Body of pancreas (tissue), 4 donors: ENCODE measurements around the gene HNRNPA2B1. TPM values are rescaled to one million over a fixed set of nuclear protein-coding genes. Genes with fewer than 3 reads are reported as not detected.

Experiments
- ATAC-seq: fragments of 150-250 bp; one replicate; pipeline ENCODE4 v1.9.1; 2016
- DNase-seq, 4 donors: peaks; one replicate each; pipeline ENCODE4 v3.0.0-alpha.2; 2019
- H3K27ac ChIP-seq, 4 donors: fragments of 200-600 bp; sonication (generic); 1 replicate in 3 of 4; 2 replicates in 1 of 4; pipeline versions ENCODE4 v1.5.1 to v1.6.1; 2016 to 2019; ENCODE audit warnings: mild to moderate bottlenecking in 1 of 4, mixed read lengths in 1 of 4, moderate library complexity in 1 of 4
- H3K27me3 ChIP-seq, 2 donors: fragments of 200-600 bp; sonication (generic); one replicate each; pipeline ENCODE4 v1.6.0; 2016; ENCODE audit warnings: mild to moderate bottlenecking in 1 of 2
- H3K36me3 ChIP-seq, 2 donors: fragments of 200-600 bp; sonication (generic); replicated peaks in 1 of 2; 2 replicates each; pipeline ENCODE4 v1.5.1; 2016; ENCODE audit warnings: low read depth in 2 of 2; ENCODE audit not compliant: insufficient read depth in 1 of 2
- H3K4me1 ChIP-seq: fragments of 200-600 bp; sonication (generic); one replicate; pipeline ENCODE4 v1.6.0; 2016
- H3K4me3 ChIP-seq, 2 donors: fragments of 200-600 bp; sonication (generic); 1 replicate in 1 of 2; 2 replicates in 1 of 2; pipeline ENCODE4 v1.5.1; 2016 to 2019
- H3K9me3 ChIP-seq, 3 donors: fragments of 200-600 bp; sonication (generic); 1 replicate in 2 of 3; 2 replicates in 1 of 3; pipeline ENCODE4 v1.5.1; 2016
- POLR2A ChIP-seq, 3 donors: fragments of 450-650 bp; IDR thresholded peaks; one replicate each; pipeline ENCODE4 v1.6.1; 2016; ENCODE audit warnings: antibody characterized with exemption in 3 of 3, mild to moderate bottlenecking in 2 of 3
- WGBS, 2 donors: methylation state at CpG; one replicate each; pipeline ENCODE4 v1.1.5; 2017; 5-methylcytosine and 5-hydroxymethylcytosine counted together
- intact Hi-C: fragments of 100-400 bp; cut with DNase I; formaldehyde crosslinking; loops from one replicate; pipeline ENCODE4 v1.15.1; 2023
- total RNA-seq, 2 donors: library from RNA; depleted of rRNA; stranded (reverse); fragments of >200 nt; gene quantifications; one replicate each; pipeline ENCODE4 v1.1.0, GENCODE V29; 2016
- TF ChIP-seq, protein P1 (sequence below), 7 experiments: fragments of 450-650 bp in 4 of 7; fragments of 200-600 bp in 3 of 7; sonication (generic) in 3 of 7; IDR thresholded peaks; one replicate each; pipeline ENCODE4 v1.5.1; 2016 to 2019; ENCODE audit warnings: antibody characterized with exemption in 7 of 7

The HNRNPA2B1 gene
- total RNA-seq, 2 donors from 2014 or later = 158 to 306 TPM

DNA sequence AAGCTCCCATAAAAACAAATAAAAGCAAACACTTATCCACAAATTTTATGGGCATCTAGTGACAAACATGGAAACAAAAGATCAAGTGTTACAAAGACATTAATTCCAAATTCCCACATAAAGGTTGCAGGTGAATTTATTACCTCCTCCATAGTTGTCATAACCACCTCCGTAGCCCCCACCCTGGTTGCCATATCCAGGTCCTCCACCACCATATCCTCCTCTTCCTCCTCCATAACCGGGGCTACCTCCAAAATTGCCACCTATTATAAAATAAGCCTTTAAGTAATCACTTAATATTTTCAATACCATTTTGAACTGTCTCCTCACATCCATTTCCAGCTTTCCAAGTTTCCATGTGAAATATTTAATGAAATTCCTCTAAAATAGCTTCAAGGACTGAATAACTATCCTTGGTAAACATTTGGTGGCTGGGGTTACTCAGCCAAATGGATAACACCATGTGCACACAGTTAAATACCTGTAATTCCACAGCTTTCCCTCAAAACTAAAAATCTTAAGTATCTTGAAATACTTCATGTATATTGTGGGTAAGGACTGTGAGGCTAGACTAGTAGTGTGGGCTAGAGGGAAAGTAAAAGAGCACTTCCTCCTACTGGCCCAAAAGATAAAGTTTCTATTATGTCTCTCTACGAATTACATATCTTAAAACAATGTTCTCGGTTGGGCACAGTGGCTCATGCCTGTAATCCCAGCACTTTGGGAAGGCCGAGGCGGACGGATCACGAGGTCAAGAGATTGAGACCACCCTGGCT is 6.9 kb downstream of the HNRNPA2B1 start:
- DNase-seq (no peak), ATAC-seq (no peak)
- H3K9me3 ChIP-seq = no peaks in the 10 kb centered on the region
- no peak overlapping the region for H3K4me3 ChIP-seq
- whole genome bisulfite sequencing, 2 donors = 54 to 70% methylated on average over 8 of the region's 8 CpGs
- no peaks in the 10 kb centered on the region for H3K27me3 ChIP-seq
- peaks cover 20 to 66% of the 10 kb centered on the region in 2 donors for H3K36me3 ChIP-seq
- intact Hi-C loops = no loop called here
- TF ChIP-seq POLR2A (IDR thresholded peaks at IDR 0.05) = no peak
- TF ChIP-seq, protein P1, sequence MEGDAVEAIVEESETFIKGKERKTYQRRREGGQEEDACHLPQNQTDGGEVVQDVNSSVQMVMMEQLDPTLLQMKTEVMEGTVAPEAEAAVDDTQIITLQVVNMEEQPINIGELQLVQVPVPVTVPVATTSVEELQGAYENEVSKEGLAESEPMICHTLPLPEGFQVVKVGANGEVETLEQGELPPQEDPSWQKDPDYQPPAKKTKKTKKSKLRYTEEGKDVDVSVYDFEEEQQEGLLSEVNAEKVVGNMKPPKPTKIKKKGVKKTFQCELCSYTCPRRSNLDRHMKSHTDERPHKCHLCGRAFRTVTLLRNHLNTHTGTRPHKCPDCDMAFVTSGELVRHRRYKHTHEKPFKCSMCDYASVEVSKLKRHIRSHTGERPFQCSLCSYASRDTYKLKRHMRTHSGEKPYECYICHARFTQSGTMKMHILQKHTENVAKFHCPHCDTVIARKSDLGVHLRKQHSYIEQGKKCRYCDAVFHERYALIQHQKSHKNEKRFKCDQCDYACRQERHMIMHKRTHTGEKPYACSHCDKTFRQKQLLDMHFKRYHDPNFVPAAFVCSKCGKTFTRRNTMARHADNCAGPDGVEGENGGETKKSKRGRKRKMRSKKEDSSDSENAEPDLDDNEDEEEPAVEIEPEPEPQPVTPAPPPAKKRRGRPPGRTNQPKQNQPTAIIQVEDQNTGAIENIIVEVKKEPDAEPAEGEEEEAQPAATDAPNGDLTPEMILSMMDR (IDR thresholded peaks at IDR 0.05) = no peak
- peak overlapping the region in 1 of 4 donors; percentile 48 for H3K27ac ChIP-seq
- peaks cover 83% of the 10 kb centered on the region for H3K4me1 ChIP-seq

DNA sequence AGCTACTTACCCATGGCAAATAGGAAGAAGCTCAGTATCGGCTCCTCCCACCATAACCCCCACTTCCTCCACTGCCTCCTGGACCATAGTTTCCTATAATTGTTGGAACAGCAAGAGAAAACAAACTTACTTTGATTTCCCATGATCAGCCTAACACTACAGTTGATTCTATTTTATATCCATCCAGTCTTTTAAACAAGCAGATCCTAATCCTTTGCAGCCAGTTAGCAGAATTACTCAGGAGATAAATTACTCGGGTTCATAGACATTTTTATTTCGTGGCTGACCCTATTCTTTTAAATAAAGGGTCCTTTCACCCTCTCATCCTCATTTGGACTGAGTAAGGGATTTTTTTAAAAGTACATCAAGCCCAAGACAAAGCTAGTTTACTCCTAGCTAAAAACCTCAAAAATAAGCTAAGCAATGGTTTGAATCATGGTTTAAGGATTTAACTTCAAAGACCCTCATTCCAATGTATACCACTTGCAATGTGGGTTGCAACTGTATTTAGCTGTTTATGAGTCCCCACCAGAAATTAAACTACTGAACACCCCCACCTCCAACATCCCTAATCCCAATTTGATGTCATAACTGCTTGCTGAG is 8.0 kb downstream of the HNRNPA2B1 start:
- 49 to 64% methylated on average over 3 of the region's 3 CpGs for WGBS, 2 donors
- H3K4me1 ChIP-seq = peaks cover 92% of the 10 kb centered on the region

DNA sequence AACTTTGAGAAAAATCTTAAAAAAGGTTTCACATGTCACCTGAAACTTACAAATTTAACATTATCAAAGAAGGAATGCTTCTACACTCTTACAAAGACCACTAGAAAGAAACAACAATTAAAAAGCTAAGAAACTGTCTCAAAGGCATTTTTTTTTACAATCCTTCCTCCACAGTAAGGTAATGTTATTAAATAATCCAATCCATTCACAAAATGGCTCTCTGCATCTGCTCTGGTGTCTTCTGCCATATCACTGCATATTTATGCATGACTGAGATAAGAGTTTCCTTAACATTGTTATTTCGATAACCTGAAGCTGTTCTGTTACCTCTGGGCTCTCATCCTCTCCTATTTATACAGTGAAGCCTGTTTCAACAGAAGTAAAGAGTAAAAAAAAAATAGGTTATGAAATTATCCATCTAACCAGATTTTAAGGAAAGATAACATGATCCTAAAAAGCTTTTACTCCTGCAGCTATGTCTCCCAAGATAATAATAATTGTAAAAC is 8.5 kb downstream of the HNRNPA2B1 start:
- 35 to 52% methylated on average over 1 of the region's 1 CpG for WGBS, 2 donors
- intact Hi-C loops = no loop called here
- Histone ChIP-seq H3K4me3 (no peak overlapping the region), H3K36me3 (peaks cover 22 to 67% of the 10 kb centered on the region in 2 donors), H3K4me1 (peaks cover 88% of the 10 kb centered on the region), H3K9me3 (no peaks in the 10 kb centered on the region), H3K27ac (no peak overlapping the region), H3K27me3 (no peaks in the 10 kb centered on the region)
- peak in 2 of 3 donors; percentile 0 to 8 for TF ChIP-seq POLR2A (IDR thresholded peaks at IDR 0.05)
- TF ChIP-seq, protein P1 (IDR thresholded peaks at IDR 0.05) = no peak
- ATAC-seq (no peak), DNase-seq (no peak)

More for the DNA sequence above, 8.0 kb downstream of the HNRNPA2B1 start:
- Histone ChIP-seq H3K4me3 (no peak overlapping the region), H3K9me3 (no peaks in the 10 kb centered on the region), H3K27me3 (no peaks in the 10 kb centered on the region), H3K36me3 (peaks cover 22 to 69% of the 10 kb centered on the region in 2 donors), H3K27ac (peak overlapping the region in 1 of 4 donors; percentile 5)
- ATAC-seq (no peak), DNase-seq (no peak)
- intact Hi-C loops = no loop called here
- TF ChIP-seq POLR2A (IDR thresholded peaks at IDR 0.05) = peak in 1 of 3 donors; percentile 4
- TF ChIP-seq, protein P1 (IDR thresholded peaks at IDR 0.05) = no peak

DNA sequence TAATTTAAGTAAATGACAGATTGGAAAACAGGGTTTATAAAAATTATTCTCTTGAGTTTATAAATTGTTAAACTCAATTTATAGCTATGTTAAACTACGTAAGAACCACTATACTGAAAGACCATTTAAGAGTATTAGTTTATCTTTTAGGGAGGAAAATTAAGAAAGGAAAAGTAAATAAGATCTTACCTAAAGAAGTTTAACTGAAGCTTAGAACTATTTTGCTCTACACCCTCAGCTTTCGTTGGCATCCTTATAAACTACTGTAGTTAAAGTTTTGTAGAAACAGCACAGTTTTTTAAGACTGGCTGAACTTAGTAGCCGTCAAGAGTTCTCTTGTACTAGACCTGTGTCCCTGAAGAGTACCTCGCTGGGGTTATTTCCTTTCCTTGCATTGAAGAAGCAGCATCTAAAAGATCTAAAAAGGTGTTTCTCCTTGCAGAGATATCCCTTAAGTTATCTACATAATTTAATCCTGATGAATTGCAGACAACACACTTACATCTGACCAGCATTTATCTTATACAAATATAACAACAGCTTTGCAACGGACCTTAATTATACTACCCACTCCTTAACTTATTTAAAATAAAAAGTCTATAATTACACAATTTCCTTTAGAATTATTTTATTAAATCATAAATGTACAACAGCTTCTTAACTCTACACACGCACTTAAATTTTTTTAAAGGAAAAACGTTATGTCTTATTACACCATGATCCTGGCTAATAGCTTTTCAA is 9.1 kb downstream of the HNRNPA2B1 start:
- Histone ChIP-seq H3K36me3 (peaks cover 22 to 65% of the 10 kb centered on the region in 2 donors), H3K27ac (no peak overlapping the region), H3K4me1 (peaks cover 83% of the 10 kb centered on the region), H3K4me3 (no peak overlapping the region), H3K27me3 (no peaks in the 10 kb centered on the region), H3K9me3 (no peaks in the 10 kb centered on the region)
- no peak for DNase-seq
- WGBS, 2 donors = 67 to 70% methylated on average over 7 of the region's 7 CpGs
- ATAC-seq = no peak
- intact Hi-C loops = no loop called here
- TF ChIP-seq, protein P1 (IDR thresholded peaks at IDR 0.05) = no peak
- TF ChIP-seq POLR2A (IDR thresholded peaks at IDR 0.05) = no peak
